Gastrocnemius medialis (tissue), 4 donors: ENCODE measurements around the gene JOSD2.

Experiments
- CTCF ChIP-seq, 5 experiments: fragments of 450-650 bp in 3 of 5; fragments of 200-600 bp in 2 of 5; sonication (generic) in 2 of 5; IDR thresholded peaks in 4 of 5; conservative IDR thresholded peaks in 1 of 5; 1 replicate in 4 of 5; 2 replicates in 1 of 5; pipeline ENCODE4 v1.5.1; 2016 to 2019; ENCODE audit warnings: antibody characterized with exemption in 5 of 5, mild to moderate bottlenecking in 3 of 5, moderate library complexity in 3 of 5
- POLR2A ChIP-seq, 2 donors: fragments of 450-650 bp; IDR thresholded peaks; one replicate each; pipeline ENCODE4 v1.6.1; 2017; ENCODE audit warnings: antibody characterized with exemption in 2 of 2, mild to moderate bottlenecking in 2 of 2, moderate library complexity in 2 of 2

- TF ChIP-seq CTCF (IDR thresholded peaks at IDR 0.05 in 4 of 5, conservative IDR thresholded peaks at IDR 0.05 in 1 of 5) (no peak), POLR2A (IDR thresholded peaks at IDR 0.05) (no peak)
These were observed 1.4 kb upstream of the JOSD2 start for GRCh38 chr19:50512112-50512998.
